DND-41 (cell line): ENCODE results near the gene SERTAD1.

Experiments
- ATAC-seq: fragments of 200-7000 bp; cut with Tn5 transposase; 3 replicates; pipeline ENCODE4 v1.9.1; 2021; ENCODE audit warnings: low read depth; ENCODE audit not compliant: insufficient read depth
- DNase-seq: peaks from one replicate; pipeline ENCODE4 v3.0.0-alpha.2; 2020
- H2AFZ ChIP-seq: 2 replicates; pipeline ENCODE4 v1.6.0; 2012; ENCODE audit warnings: low read depth, low read length
- H3K27ac ChIP-seq: 2 replicates; pipeline ENCODE4 v1.5.1; 2012; ENCODE audit warnings: low read length, inconsistent platforms
- H3K27me3 ChIP-seq: fragments of 200-600 bp; sonication (generic); 2 replicates; pipeline ENCODE4 v1.6.0; 2012; ENCODE audit warnings: low read length, mild to moderate bottlenecking, inconsistent platforms; ENCODE audit not compliant: insufficient read depth, poor library complexity
- H3K36me3 ChIP-seq: 2 replicates; pipeline ENCODE4 v1.5.1; 2012; ENCODE audit warnings: low read length, inconsistent platforms; ENCODE audit not compliant: insufficient read depth
- H3K4me1 ChIP-seq: 2 replicates; pipeline ENCODE4 v1.5.1; 2012; ENCODE audit warnings: mild to moderate bottlenecking, low read length; ENCODE audit not compliant: insufficient read depth
- H3K4me2 ChIP-seq: 2 replicates; pipeline ENCODE4 v1.6.0; 2012; ENCODE audit warnings: mild to moderate bottlenecking, moderate library complexity, low read length, inconsistent platforms; ENCODE audit not compliant: insufficient read depth
- H3K4me3 ChIP-seq, 2 experiments: fragments of 200-600 bp in 1 of 2; shearing (Covaris generic) in 1 of 2; 2 replicates each; pipeline ENCODE4 v1.5.1; 2012 to 2016; ENCODE audit warnings: inconsistent platforms in 2 of 2, low read length in 2 of 2, mild to moderate bottlenecking in 2 of 2, low read depth in 1 of 2, moderate library complexity in 1 of 2
- H3K79me2 ChIP-seq: 2 replicates; pipeline ENCODE4 v1.6.0; 2012; ENCODE audit warnings: low read length, inconsistent platforms; ENCODE audit not compliant: insufficient read depth
- H3K9ac ChIP-seq: 2 replicates; pipeline ENCODE4 v1.6.0; 2012; ENCODE audit warnings: low read depth, mild to moderate bottlenecking, inconsistent platforms, low read length, moderate library complexity
- H3K9me3 ChIP-seq: 2 replicates; pipeline ENCODE4 v1.5.1; 2012; ENCODE audit warnings: low read length, moderate library complexity, mild to moderate bottlenecking, inconsistent platforms; ENCODE audit not compliant: insufficient read depth, severe bottlenecking
- H4K20me1 ChIP-seq: 2 replicates; pipeline ENCODE4 v1.6.0; 2012; ENCODE audit warnings: low read length; ENCODE audit not compliant: insufficient read depth
- CTCF ChIP-seq: IDR thresholded peaks from 2 replicates; pipeline ENCODE4 v1.5.1; 2012; ENCODE audit warnings: borderline replicate concordance, low read length, moderate library complexity, mild to moderate bottlenecking; ENCODE audit not compliant: poor library complexity, severe bottlenecking; ENCODE audit errors: extremely low read depth
- EZH2 ChIP-seq: IDR thresholded peaks from 3 replicates; pipeline ENCODE4 v1.6.1; 2012; ENCODE audit warnings: borderline replicate concordance, low read depth, mild to moderate bottlenecking, moderate library complexity, low read length, inconsistent platforms; ENCODE audit not compliant: severe bottlenecking

The SERTAD1 gene

GRCh38 chr19:40403262-40403984 lies 22.4 kb downstream of the SERTAD1 start:
- Histone ChIP-seq H3K27ac (peak overlapping the region; percentile 22; the same call in 1 of the 2 replicates), H3K9me3 (no peaks in the 10 kb centered on the region), H3K79me2 (no peaks in the 10 kb centered on the region), H2AFZ (peak overlapping the region; percentile 86), H3K27me3 (no peaks in the 10 kb centered on the region), H3K4me3 (peak overlapping the region; percentile 23 to 58; a peak in 3 of 4 replicates), H3K4me1 (peaks cover 20% of the 10 kb centered on the region), H3K4me2 (peak overlapping the region; percentile 86), H3K9ac (peak overlapping the region; percentile 55), H3K36me3 (no peaks in the 10 kb centered on the region), H4K20me1 (no peaks in the 10 kb centered on the region)
- ATAC-seq (peak; percentile 73), DNase-seq (peak; percentile 81)
- TF ChIP-seq CTCF (no peak), EZH2 (no peak)

GRCh38 chr19:40400559-40400958 lies 25.2 kb downstream of the SERTAD1 start:
- H3K9me3 ChIP-seq, result no peaks in the 10 kb centered on the region
- no peak overlapping the region for H3K9ac ChIP-seq
- no peaks in the 10 kb centered on the region for H4K20me1 ChIP-seq
- no peaks in the 10 kb centered on the region for H3K36me3 ChIP-seq
- no peak for TF ChIP-seq CTCF
- no peak for TF ChIP-seq EZH2
- peaks cover 20% of the 10 kb centered on the region for H3K4me1 ChIP-seq
- no peak for DNase-seq
- H3K27me3 ChIP-seq, result no peaks in the 10 kb centered on the region
- no peak overlapping the region for H3K27ac ChIP-seq
- no peak overlapping the region for H3K4me3 ChIP-seq
- H2AFZ ChIP-seq, result no peak overlapping the region
- no peaks in the 10 kb centered on the region for H3K79me2 ChIP-seq
- no peak overlapping the region for H3K4me2 ChIP-seq
- ATAC-seq, result no peak

DNA sequence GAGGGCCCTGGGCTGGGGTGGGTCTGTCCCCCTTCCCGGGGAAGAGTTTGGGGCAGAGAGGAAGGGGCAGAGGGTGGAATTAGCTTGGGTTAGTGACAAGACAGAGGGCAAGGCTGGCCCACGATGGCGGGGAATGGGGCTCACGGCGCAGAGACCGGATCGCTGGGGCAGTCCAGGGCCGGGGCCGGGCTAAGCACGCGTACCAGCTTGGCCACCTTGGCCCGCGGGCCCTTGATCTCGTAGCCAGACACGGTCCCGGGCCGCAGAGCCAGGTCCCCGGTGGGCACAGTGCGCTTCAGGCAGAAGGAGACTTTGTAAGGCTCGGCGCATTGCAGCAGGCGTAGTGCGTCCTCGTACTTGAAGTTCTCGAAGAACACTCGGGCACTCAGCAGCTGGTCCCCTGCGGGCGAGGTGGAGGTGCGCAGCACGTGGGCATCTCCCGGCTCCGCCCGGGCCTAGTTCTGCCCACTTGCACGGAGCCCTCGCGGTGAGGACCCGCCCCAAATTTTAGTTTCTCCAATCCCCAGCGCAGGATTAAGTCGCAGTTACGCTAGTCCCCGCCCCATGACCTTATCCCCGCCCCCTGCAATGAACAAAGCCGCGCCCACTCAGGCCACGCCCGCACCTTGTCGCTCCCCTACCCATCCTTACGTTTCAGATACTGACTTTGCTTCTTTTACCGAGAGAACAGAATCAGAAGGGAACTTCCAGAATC lies 27.2 kb downstream of the SERTAD1 start:
- DNase-seq, result no peak
- H3K4me1 ChIP-seq, result peaks cover 7% of the 10 kb centered on the region
- H3K4me3 ChIP-seq, result no peak overlapping the region
- no peak overlapping the region for H3K27ac ChIP-seq
- H3K9me3 ChIP-seq, result no peaks in the 10 kb centered on the region
- no peak overlapping the region for H3K9ac ChIP-seq
- no peaks in the 10 kb centered on the region for H3K36me3 ChIP-seq
- no peak for TF ChIP-seq CTCF
- TF ChIP-seq EZH2, result no peak
- ATAC-seq, result no peak
- no peaks in the 10 kb centered on the region for H3K27me3 ChIP-seq
- no peaks in the 10 kb centered on the region for H3K79me2 ChIP-seq
- H3K4me2 ChIP-seq, result no peak overlapping the region
- no peak overlapping the region for H2AFZ ChIP-seq
- no peaks in the 10 kb centered on the region for H4K20me1 ChIP-seq
